ENCODE measurements around the gene ZNHIT3.

GRCh38 chr17:36532435-36532975 is 46.0 kb downstream of the ZNHIT3 start:
- no peak for TF ChIP-seq POLR2A (IDR thresholded peaks at IDR 0.05; ENCODE audit: low read depth, low read length)
- no peak for TF ChIP-seq FOXM1 (IDR thresholded peaks at IDR 0.05; ENCODE audit: low read depth, low read length)
- no peak for TF ChIP-seq EP300 (IDR thresholded peaks at IDR 0.05; ENCODE audit: borderline replicate concordance in 1 of 2, control insufficient read depth in 1 of 2, low read depth in 2 of 2, low read length in 2 of 2)
- no peak for TF ChIP-seq TAF1 (IDR thresholded peaks at IDR 0.05; ENCODE audit: borderline replicate concordance, low read depth, low read length)
